Gastrocnemius medialis (tissue), 4 donors: ENCODE data around the gene MPRIP. TPM values are rescaled to one million over a fixed set of nuclear protein-coding genes. Genes with fewer than 3 reads are reported as not detected.

Source experiments
- ATAC-seq, 2 donors: fragments of 150-250 bp; one replicate each; pipeline ENCODE4 v1.9.1; 2016
- DNase-seq, 2 donors: peaks; one replicate each; pipeline ENCODE4 v3.0.0-alpha.2; 2019
- H3K27ac ChIP-seq, 4 donors: fragments of 200-600 bp; sonication (generic); 1 replicate in 1 of 4; 2 replicates in 3 of 4; pipeline ENCODE4 v1.5.1; 2016 to 2018; ENCODE audit warnings: mild to moderate bottlenecking in 2 of 4, moderate library complexity in 1 of 4
- H3K27me3 ChIP-seq, 3 donors: fragments of 200-600 bp; sonication (generic) in 2 of 3; 1 replicate in 1 of 3; 2 replicates in 2 of 3; pipeline versions ENCODE4 v1.5.1 to v1.6.0; 2016 to 2019; ENCODE audit warnings: mild to moderate bottlenecking in 1 of 3, moderate library complexity in 1 of 3
- H3K36me3 ChIP-seq, 2 donors: fragments of 200-600 bp; sonication (generic) in 1 of 2; one replicate each; pipeline ENCODE4 v1.5.1; 2017 to 2018
- H3K4me1 ChIP-seq, 2 donors: fragments of 200-600 bp; sonication (generic) in 1 of 2; one replicate each; pipeline ENCODE4 v1.5.1; 2016 to 2017; ENCODE audit warnings: mild to moderate bottlenecking in 2 of 2
- H3K4me3 ChIP-seq, 4 donors: fragments of 200-600 bp; sonication (generic) in 3 of 4; 1 replicate in 1 of 4; 2 replicates in 3 of 4; pipeline ENCODE4 v1.5.1; 2016 to 2019; ENCODE audit warnings: mild to moderate bottlenecking in 2 of 4
- H3K9me3 ChIP-seq, 3 donors: fragments of 200-600 bp; sonication (generic) in 2 of 3; 1 replicate in 1 of 3; 2 replicates in 2 of 3; pipeline ENCODE4 v1.5.1; 2016 to 2019
- POLR2A ChIP-seq, 2 donors: fragments of 450-650 bp; IDR thresholded peaks; one replicate each; pipeline ENCODE4 v1.6.1; 2017; ENCODE audit warnings: antibody characterized with exemption in 2 of 2, mild to moderate bottlenecking in 2 of 2, moderate library complexity in 2 of 2
- in situ Hi-C, 4 donors: fragments of 200-750 bp; cut with MboI; loops; one replicate each; pipeline versions ENCODE4 v1.15.0 to v1.8.0; 2017; ENCODE audit warnings: low sequenced_read_pairs in 4 of 4
- intact Hi-C: fragments of 100-400 bp; cut with DNase I; formaldehyde crosslinking; loops from one replicate; pipeline ENCODE4 v1.15.1; 2023; ENCODE audit warnings: low total_unique reads
- total RNA-seq, 4 donors: library from RNA; depleted of rRNA; stranded (reverse); fragments of >200 nt; gene quantifications; one replicate each; pipeline versions ENCODE4 v1.1.0 to v1.2.3, GENCODE V29; 2016
- TF ChIP-seq, protein P1 (sequence below), 5 experiments: fragments of 450-650 bp in 3 of 5; fragments of 200-600 bp in 2 of 5; sonication (generic) in 2 of 5; IDR thresholded peaks in 4 of 5; conservative IDR thresholded peaks in 1 of 5; 1 replicate in 4 of 5; 2 replicates in 1 of 5; pipeline ENCODE4 v1.5.1; 2016 to 2019; ENCODE audit warnings: antibody characterized with exemption in 5 of 5, mild to moderate bottlenecking in 3 of 5, moderate library complexity in 3 of 5

MPRIP gene
- total RNA-seq, 4 donors from 2014 or later = 71.1 to 127 (median 124) TPM

DNA sequence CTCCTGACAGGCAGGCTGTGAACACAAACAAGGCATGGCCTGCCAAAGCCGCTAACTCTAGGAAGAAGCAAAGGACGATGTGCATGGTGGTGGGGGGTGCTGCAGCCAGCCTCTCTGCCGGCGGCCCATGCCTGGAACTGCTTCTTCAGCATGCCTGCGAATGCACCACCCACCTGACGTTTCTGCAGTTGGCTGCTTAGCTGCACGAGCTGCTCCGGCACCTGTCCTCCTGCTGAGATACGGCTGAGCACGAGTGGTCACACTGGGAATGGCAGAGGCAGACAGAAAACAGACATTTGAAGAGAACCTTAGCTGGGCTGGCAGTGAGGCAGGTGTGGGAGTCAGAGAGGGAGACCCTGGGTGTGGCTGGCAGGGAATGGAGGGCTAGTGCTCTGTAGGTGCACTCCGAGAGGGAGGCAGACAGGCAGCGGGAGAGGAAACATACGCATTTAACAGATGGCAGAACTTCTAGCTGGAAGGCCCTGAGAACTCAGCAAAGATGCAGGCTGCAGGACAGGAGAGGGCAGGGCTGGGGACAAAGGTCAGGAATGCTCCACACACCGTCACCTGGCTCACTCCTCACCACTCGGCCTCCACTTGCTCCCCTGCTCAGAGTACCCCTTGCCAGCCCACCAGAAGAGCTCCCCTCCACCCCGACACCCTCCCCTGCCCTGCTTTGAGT, 189.5 kb downstream of the MPRIP start:
- peak overlapping the region in 3 of 4 donors; percentile 38 to 100 (median 100) for H3K27ac ChIP-seq
- ATAC-seq = no peak
- H3K4me3 ChIP-seq = no peak overlapping the region
- DNase-seq = no peak
- no peaks in the 10 kb centered on the region for H3K27me3 ChIP-seq
- intact Hi-C loops (no loop called here), in situ Hi-C loops (no loop called here)
- H3K9me3 ChIP-seq = no peaks in the 10 kb centered on the region
- TF ChIP-seq, protein P1, sequence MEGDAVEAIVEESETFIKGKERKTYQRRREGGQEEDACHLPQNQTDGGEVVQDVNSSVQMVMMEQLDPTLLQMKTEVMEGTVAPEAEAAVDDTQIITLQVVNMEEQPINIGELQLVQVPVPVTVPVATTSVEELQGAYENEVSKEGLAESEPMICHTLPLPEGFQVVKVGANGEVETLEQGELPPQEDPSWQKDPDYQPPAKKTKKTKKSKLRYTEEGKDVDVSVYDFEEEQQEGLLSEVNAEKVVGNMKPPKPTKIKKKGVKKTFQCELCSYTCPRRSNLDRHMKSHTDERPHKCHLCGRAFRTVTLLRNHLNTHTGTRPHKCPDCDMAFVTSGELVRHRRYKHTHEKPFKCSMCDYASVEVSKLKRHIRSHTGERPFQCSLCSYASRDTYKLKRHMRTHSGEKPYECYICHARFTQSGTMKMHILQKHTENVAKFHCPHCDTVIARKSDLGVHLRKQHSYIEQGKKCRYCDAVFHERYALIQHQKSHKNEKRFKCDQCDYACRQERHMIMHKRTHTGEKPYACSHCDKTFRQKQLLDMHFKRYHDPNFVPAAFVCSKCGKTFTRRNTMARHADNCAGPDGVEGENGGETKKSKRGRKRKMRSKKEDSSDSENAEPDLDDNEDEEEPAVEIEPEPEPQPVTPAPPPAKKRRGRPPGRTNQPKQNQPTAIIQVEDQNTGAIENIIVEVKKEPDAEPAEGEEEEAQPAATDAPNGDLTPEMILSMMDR (IDR thresholded peaks at IDR 0.05 in 4 of 5, conservative IDR thresholded peaks at IDR 0.05 in 1 of 5) = no peak
- TF ChIP-seq POLR2A (IDR thresholded peaks at IDR 0.05) = no peak
- peaks cover 43 to 60% of the 10 kb centered on the region in 2 donors for H3K4me1 ChIP-seq
- H3K36me3 ChIP-seq = peaks cover 0 to 59% of the 10 kb centered on the region in 2 donors

DNA sequence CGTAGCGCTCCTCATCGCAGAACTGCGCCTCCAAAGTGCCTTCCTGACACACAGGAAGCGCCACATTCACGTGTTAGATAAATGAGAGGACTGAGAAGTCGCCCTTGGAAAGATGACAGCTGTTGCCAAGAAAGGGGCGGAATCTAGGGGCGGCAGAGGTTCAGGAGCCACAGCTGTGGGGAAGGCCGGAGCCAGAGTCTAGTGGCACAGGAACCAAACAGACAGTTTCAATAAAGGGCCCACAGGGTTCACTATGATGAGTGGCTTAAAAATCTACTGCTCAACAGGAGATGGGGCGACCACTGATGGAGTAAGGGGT, 190.0 kb downstream of the MPRIP start:
- Histone ChIP-seq H3K27me3 (no peaks in the 10 kb centered on the region), H3K4me1 (peaks cover 43 to 60% of the 10 kb centered on the region in 2 donors), H3K27ac (peak overlapping the region in 3 of 4 donors; percentile 38 to 100 (median 100)), H3K36me3 (peaks cover 0 to 54% of the 10 kb centered on the region in 2 donors), H3K4me3 (no peak overlapping the region), H3K9me3 (no peaks in the 10 kb centered on the region)
- ATAC-seq = no peak
- intact Hi-C loops (no loop called here), in situ Hi-C loops (no loop called here)
- DNase-seq = no peak
- TF ChIP-seq, protein P1 (IDR thresholded peaks at IDR 0.05 in 4 of 5, conservative IDR thresholded peaks at IDR 0.05 in 1 of 5) = no peak
- no peak for TF ChIP-seq POLR2A (IDR thresholded peaks at IDR 0.05)

DNA sequence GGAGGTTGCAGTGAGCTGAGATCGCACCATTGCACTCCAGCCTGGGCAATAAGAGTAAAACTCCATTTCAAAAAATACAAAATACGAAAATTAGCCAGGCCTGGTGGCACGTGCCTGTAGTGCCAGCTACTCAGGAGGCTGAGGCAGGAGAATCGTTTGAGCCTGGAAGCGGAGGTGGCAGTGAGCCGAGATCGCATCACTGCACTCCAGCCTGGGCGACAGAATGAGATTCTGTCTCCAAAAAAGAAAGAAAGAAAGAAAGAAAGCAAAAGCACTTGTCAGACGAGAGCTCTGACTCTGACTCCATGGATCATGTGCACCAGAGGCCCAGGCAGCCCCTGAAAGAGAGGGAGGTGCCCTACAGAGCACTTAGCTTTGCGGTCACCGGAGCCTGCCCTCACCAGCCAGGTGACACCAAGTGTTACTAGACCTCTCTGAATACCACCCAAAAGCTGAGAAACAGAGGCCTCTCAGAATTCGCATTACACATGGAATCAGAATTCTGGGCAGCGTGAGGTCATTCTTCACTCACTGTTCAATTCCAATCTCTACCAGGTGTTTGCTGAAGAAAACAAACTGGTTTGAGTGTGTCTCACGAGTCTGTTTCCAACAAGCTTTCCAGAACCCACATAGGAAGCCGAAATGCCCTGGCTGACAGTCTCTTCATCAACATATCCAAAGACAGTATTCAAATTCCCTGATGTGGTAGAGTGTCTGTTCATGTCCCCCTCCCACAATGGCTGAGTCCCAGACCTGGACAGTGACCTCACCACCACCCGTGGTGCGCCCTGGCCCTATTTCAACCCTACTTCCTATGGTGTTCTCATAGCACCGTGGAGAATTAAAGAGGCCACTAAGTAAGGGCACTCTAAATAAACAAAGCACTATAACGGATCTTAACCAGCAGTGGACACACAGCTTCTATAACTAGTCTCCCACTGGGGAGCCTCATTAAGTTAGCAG, 193.2 kb downstream of the MPRIP start:
- in situ Hi-C loops (no loop called here), intact Hi-C loops (loop anchor here (1.0 to 5.0 kb wide), 5 partner anchors 29 to 547 kb away; partner anchors contain the start of genes COPS3, PEMT and PLD6)
- peak; percentile 48 to 70 for DNase-seq
- peak overlapping the region; percentile 98 to 100 (median 100) for H3K27ac ChIP-seq
- no peaks in the 10 kb centered on the region for H3K9me3 ChIP-seq
- TF ChIP-seq, protein P1 (IDR thresholded peaks at IDR 0.05 in 4 of 5, conservative IDR thresholded peaks at IDR 0.05 in 1 of 5) = no peak
- TF ChIP-seq POLR2A (IDR thresholded peaks at IDR 0.05) = no peak
- peaks cover 24 to 41% of the 10 kb centered on the region in 2 donors for H3K4me1 ChIP-seq
- ATAC-seq = peak; percentile 31 to 42
- peak overlapping the region; percentile 90 to 100 (median 100) for H3K4me3 ChIP-seq
- no peaks in the 10 kb centered on the region for H3K27me3 ChIP-seq
- H3K36me3 ChIP-seq = peaks cover 0 to 25% of the 10 kb centered on the region in 2 donors

DNA sequence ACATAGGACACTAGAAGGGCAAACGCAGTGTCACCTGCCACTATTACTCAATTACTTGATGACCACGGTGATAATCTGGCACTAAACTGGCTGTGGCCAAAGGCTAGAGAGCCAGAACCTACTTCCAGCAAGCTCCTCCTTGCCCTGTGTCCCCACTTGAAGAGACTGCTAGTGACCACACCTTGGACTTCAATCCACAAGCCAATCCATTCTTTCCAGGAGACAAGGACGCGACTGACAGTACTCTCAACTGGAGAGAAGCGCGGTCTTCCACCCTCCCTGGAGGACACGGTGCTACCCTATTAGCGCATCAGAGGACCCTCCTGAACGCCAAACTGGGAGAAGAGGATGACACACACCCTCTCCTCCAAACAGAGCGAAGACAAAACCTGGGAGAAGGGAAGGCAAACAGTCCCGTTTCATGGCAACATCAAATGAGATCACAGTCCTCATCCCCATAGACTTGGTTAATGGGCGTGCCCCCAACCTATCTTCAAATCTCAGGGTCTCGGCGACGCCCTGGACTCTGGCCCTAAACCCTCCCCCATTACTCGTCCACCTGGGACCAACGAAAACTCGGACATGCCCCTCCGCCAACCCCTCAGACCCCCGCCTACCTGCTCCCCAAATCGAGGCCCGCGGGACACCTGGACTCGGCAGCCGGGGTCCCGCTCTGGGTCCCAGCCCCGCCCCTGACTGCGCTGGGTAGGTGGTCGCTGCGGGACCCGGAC, 194.2 kb downstream of the MPRIP start:
- Histone ChIP-seq H3K27ac (peak overlapping the region; percentile 98 to 100 (median 100)), H3K36me3 (peaks cover 0 to 15% of the 10 kb centered on the region in 2 donors), H3K27me3 (no peaks in the 10 kb centered on the region), H3K4me3 (peak overlapping the region; percentile 90 to 100 (median 100)), H3K9me3 (no peaks in the 10 kb centered on the region), H3K4me1 (peaks cover 24 to 41% of the 10 kb centered on the region in 2 donors)
- in situ Hi-C loops (no loop called here), intact Hi-C loops (loop anchor here (1.0 to 5.0 kb wide), 5 partner anchors 30 to 546 kb away; partner anchors contain the start of genes COPS3, PEMT and PLD6)
- TF ChIP-seq POLR2A (IDR thresholded peaks at IDR 0.05) = peak; percentile 46 to 72
- TF ChIP-seq, protein P1 (IDR thresholded peaks at IDR 0.05 in 4 of 5, conservative IDR thresholded peaks at IDR 0.05 in 1 of 5) = no peak
- DNase-seq = peak; percentile 78 to 88
- ATAC-seq = peak; percentile 73 to 76
